GM10266 (cell line): ENCODE results near the gene FOXF2.

Experiments used
- DNase-seq: peaks from one replicate; pipeline ENCODE4 v3.0.0; 2012; ENCODE audit errors: extremely low spot score
- TF ChIP-seq, protein P1 (sequence below): IDR thresholded peaks from 2 replicates; pipeline ENCODE4 v1.5.1; 2012; ENCODE audit warnings: mild to moderate bottlenecking, low read depth; ENCODE audit not compliant: control insufficient read depth, insufficient read depth; ENCODE audit errors: missing control alignments

Gene FOXF2

DNA sequence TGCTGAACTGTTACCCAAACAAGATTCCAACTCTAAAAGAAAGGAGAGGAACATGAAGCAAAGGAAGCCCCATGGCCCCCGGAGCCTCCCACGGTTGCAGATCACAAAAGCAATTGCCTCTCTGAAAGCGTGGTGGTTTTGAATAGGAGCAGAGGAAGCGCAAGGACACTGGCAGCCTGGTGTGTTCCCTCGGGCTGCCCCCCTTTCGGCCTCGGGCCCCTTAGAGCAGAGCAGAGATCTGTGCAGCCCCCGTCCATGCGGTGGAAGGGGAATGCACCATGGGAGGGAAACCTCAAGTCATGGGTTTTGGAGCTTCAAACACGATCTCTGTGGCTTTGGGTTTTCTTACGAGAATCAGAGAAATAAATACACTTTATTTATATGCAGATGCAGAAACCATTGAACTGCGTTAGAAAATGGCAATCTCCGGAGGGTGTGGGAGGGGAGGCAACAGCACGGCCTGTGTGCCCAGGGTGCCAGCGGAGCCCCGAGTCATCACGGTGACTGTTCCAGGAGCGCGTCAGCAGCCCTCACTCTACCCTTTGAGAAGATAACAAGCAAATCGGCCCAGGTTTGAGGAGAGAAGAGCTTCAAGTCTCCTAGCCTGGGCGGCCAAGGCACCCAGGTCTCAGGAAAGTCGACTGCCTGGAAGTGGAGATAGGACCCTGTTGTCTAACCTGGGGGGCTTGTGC lies 20.5 kb downstream of the FOXF2 start:
- DNase-seq, result no peak

DNA sequence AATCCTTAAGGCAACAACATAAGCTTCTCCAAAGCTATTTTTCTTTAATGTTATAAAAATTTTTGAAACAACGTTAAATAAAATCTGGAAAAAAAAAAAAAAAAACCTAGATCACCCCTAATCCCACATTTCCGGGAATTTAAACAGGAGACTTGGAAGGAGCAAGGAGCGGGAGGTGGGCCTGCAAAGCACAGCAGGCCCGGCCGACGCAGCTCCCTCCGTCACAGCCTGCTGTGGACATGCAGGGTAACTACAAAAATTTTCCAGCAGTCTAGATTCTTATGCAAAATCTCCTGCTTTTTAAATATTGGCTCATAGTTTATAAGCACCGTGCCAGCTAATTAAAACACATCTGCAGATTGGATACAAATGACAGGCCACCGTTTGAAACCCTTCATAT lies 23.5 kb downstream of the FOXF2 start:
- TF ChIP-seq, protein P1, sequence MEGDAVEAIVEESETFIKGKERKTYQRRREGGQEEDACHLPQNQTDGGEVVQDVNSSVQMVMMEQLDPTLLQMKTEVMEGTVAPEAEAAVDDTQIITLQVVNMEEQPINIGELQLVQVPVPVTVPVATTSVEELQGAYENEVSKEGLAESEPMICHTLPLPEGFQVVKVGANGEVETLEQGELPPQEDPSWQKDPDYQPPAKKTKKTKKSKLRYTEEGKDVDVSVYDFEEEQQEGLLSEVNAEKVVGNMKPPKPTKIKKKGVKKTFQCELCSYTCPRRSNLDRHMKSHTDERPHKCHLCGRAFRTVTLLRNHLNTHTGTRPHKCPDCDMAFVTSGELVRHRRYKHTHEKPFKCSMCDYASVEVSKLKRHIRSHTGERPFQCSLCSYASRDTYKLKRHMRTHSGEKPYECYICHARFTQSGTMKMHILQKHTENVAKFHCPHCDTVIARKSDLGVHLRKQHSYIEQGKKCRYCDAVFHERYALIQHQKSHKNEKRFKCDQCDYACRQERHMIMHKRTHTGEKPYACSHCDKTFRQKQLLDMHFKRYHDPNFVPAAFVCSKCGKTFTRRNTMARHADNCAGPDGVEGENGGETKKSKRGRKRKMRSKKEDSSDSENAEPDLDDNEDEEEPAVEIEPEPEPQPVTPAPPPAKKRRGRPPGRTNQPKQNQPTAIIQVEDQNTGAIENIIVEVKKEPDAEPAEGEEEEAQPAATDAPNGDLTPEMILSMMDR, result no peak
- no peak for DNase-seq

More for the DNA sequence above, 20.5 kb downstream of the FOXF2 start:
- TF ChIP-seq, protein P1, result no peak

DNA sequence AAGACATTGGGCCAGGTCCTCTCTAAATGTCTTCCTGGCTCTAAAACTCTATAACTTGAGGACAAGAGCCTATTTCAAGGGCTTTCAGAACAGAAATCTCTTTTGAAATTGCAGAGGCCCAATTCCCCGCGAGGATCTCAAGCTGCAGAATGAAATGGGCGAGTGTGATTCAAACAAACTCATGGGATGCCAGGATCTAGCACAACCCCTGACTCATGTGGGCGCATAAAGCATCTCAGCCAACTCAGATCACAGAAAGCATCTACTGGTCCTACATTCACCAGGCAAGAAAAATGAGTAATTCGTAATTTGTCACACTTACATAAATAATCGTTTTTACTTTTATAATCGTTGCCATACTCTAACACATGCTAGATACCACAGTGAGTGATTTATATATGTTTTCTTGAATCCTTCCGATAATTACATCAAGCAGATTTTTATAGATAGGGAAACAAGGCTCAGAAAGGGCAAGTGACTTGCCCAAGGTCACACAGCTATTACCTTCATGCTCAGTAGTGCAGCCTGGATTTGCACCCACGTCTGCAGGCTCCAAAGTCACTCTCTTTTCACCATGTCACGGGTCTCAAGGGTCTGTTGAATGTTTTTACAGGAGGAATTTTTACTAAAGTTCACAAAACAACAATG lies 26.2 kb downstream of the FOXF2 start:
- TF ChIP-seq, protein P1, result no peak
- DNase-seq, result no peak

DNA sequence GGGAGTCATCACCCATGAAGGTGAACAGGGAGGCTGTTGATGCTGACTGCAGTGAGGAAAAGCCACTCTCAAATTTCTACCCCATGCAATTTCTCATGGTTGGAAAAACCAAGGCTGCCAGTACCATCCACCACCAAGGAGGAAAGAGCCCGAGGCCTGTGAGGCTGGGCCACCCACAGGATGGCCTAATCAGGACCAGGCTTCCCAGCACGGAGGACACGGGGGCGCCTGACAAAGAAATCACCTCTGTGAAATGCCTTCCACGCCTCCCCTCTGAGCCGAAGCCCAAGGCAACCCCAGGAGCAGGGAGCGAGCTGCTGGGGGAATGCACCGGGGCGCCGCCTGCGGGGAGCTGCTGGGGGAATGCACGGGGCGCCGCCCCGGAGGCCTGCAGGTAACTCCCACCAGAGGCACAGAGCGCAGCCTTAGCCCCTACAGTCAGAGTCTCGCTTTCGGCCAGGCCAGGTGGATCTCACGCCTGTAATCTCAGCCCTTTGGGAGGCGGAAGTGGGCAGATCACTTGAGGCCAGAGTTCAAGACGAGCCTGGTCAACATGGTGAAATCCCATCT lies 26.9 kb downstream of the FOXF2 start:
- TF ChIP-seq, protein P1, result no peak
- DNase-seq, result no peak

DNA sequence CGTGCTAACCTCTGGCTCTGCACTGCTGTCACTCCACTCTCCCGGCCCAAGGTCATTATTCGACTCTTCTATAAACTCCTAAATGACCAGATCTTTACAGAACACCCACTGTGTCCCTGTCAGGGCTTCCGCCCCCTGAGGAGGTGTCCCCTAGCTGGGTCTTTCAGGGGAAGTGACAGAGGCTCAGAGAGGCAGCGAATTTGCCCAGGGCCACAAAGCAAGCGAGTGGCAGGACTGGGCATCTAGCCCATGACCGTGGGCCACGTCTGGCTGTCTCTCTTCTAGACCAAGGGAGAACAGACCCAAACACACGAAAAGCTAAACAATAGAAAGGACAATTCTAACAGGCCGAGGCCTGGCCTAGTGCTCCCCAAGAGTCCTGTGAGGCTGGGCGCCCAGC lies 27.4 kb downstream of the FOXF2 start:
- TF ChIP-seq, protein P1, result no peak
- DNase-seq, result no peak

DNA sequence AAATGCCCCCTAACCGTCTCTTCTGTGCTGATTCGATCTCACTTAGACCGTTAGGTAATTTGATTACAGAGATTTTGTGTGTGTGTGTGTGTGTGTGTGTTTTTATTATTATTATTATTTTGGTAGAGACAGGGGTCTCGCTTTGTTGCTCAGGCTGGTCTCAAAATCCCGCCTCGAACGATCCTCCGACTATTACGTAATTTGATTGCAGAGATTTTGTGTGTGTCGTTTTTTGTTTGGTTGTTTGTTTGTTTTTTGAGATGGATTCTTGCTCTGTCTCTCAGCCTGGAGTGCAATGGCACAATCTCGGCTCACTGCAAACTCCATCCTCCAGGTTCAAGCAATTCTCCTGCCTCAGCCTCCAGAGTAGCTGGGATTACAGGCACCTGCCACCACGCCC lies 28.3 kb downstream of the FOXF2 start:
- DNase-seq, result no peak
- TF ChIP-seq, protein P1, result no peak

DNA sequence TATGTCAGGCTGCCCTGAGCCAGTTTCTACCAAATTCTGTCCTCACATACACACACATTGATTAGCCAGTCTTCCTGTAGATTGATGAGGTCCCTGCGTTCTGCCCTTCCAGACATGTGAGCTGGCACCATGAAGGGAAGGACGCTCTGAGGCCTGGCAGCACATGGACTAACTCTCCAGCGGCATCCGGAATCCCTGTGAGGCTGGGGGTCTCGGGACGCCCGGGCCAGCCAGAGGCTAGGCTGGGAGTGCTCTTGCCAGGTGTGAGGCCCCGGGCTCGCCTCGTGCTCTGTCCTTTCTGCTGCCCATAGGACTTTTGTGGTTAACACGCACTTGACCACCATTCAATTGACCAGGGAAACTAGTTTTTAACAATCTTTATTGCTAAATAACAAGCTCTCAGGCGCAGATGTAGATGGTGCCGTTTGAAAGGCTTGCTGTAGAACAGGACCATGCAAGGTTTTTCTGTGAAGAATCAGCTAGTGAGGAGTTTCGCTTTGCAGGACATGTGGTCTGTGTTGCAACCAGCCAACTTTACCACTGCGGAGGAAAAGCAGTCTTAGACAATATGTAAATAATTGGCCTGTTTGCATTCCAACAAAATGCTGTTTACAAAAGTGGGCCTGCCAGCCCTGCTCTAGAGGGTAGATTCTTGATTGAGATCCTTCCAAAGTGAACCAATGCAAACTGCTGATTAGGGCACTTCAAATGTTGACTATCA lies 29.3 kb downstream of the FOXF2 start:
- TF ChIP-seq, protein P1, result no peak
- DNase-seq, result no peak
